ENCODE results near the gene FSD1. TPM values are rescaled to one million over a fixed set of nuclear protein-coding genes. Genes with fewer than 3 reads are reported as not detected.

Gene FSD1
- total RNA-seq, 6 experiments from 2014 or later = 0.19 to 2.2 (median 0.52) TPM; not detected in 2

DNA sequence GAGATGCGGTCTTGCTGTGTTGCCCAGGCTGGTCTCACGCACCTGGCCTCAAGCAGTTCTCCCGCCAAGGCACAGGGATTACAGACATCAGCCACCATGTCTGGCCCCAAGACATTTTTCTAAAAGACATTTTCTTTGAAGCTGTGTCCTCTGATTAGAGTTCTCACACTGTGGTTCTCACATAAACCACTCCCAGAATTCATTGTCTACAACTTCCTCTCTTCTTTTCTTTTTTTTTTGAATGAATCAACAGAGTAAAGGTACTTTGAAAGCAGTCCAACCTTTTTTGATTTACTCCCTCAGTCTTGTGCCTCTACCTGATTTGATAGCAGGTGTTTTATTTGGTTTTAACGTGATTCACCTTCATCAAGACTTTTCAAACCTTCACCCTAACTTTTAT is 39.6 kb upstream of the FSD1 start:
- H3K4me3 ChIP-seq = no peak overlapping the region
- H3K36me3 ChIP-seq = peaks cover 0 to 50% (median 5%) of the 10 kb centered on the region in 4 donors
- peaks cover 0 to 21% (median 8%) of the 10 kb centered on the region in 4 donors for H3K4me1 ChIP-seq
- H3K27me3 ChIP-seq = no peaks in the 10 kb centered on the region
- no peak overlapping the region for H3K27ac ChIP-seq
- intact Hi-C loops (cut with DNase I) = loop anchor here in 1 of 2 donors (5.0 to 10.0 kb wide), 2 partner anchors 97 to 230 kb away; no protein-coding TSS in a partner anchor
- ATAC-seq (no peak), DNase-seq (no peak)
- H3K9me3 ChIP-seq = no peaks in the 10 kb centered on the region
- TF ChIP-seq, protein P1, sequence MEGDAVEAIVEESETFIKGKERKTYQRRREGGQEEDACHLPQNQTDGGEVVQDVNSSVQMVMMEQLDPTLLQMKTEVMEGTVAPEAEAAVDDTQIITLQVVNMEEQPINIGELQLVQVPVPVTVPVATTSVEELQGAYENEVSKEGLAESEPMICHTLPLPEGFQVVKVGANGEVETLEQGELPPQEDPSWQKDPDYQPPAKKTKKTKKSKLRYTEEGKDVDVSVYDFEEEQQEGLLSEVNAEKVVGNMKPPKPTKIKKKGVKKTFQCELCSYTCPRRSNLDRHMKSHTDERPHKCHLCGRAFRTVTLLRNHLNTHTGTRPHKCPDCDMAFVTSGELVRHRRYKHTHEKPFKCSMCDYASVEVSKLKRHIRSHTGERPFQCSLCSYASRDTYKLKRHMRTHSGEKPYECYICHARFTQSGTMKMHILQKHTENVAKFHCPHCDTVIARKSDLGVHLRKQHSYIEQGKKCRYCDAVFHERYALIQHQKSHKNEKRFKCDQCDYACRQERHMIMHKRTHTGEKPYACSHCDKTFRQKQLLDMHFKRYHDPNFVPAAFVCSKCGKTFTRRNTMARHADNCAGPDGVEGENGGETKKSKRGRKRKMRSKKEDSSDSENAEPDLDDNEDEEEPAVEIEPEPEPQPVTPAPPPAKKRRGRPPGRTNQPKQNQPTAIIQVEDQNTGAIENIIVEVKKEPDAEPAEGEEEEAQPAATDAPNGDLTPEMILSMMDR (IDR thresholded peaks at IDR 0.05) = no peak
- TF ChIP-seq POLR2A (IDR thresholded peaks at IDR 0.05) = no peak
- 60% methylated on average over 4 of the region's 4 CpGs for WGBS (ENCODE audit: insufficient coverage, low coverage, low lambda C conversion rate, missing lambda C conversion rate)

DNA sequence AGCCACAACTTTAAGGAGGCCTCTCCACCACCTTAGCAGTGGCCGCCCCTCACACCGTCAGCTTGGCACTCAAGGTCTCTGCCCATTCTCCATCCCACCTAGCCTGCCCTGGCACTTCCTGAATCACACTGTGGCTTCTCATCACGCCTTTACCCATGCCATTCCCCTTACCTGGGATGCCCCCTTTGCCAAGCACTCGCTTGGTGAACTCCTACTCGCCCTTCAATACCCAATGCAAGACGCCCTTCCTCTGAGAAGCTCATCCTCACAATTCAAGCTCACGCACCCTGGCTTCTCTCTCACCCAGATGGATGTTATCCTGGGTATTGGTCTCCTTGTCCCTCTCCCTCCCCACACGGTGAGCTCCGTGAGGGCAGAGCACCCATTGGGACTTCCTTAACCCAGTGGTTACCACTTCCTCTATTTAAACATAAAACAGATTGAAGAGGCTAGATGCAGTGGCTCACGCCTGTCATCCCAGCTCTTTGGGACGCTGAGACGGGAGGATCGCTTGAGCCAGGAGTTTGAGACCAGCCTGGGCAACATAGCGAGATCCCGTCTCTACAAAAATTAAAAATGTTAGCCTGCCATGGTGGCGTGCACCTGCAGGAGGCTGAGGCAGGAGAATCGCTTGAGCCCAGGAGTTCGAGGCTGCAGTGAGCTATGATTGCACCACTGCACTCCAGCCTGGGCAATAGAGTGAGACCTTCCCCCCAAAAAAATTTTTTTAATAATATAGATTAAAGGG is 38.0 kb upstream of the FSD1 start:
- peaks cover 0 to 40% (median 4%) of the 10 kb centered on the region in 4 donors for H3K36me3 ChIP-seq
- WGBS (ENCODE audit: insufficient coverage, low coverage, low lambda C conversion rate, missing lambda C conversion rate) = 66% methylated on average over 13 of the region's 18 CpGs
- no peak overlapping the region for H3K4me3 ChIP-seq
- H3K9me3 ChIP-seq = no peaks in the 10 kb centered on the region
- intact Hi-C loops (cut with DNase I) = loop anchor here in 1 of 2 donors (5.0 to 10.0 kb wide), 2 partner anchors 96 to 228 kb away; no protein-coding TSS in a partner anchor
- no peak for ATAC-seq
- no peak for DNase-seq
- no peak overlapping the region for H3K27ac ChIP-seq
- TF ChIP-seq POLR2A (IDR thresholded peaks at IDR 0.05) = no peak
- TF ChIP-seq, protein P1 (IDR thresholded peaks at IDR 0.05) = no peak
- peaks cover 0 to 21% (median 8%) of the 10 kb centered on the region in 4 donors for H3K4me1 ChIP-seq
- no peaks in the 10 kb centered on the region for H3K27me3 ChIP-seq

DNA sequence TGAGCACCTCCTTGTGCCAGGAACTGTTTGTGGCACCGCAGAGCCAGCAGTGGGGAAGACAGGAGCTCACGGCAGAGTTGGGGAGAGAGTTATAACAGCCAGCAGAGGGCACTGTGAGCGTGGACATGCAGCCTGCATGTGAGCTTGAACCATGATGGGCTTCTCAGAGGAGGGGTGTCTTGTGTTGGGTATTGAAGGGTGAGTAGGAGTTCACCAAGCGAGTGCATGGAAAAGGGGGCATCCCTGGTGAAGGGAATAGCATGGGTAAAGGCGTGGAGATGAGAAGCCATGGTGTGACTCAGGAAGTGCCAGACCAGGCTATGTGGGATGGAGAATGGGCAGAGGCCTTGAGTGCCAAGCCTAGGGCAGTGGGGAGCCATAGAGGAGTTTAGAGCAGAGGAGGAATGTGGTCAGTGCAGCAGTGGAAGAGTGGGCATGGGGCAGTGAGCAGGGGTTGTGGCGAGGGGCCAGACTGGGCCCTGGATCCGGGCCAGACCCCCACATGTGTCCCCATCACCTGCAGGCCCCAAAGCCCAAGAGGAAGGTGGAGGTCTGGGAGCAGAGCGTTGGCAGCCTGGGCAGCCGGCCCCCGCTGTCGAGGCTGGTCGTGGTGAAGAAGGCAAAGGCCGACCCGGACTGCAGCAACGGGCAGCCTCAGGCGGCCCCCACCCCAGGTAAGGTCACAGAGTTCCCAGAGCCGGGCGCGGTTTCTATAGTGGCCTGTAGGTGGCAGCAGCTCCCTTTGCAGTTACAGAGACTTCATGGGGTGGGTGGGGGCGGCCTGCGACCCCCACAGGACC is 37.1 kb upstream of the FSD1 start:
- Histone ChIP-seq H3K27me3 (no peaks in the 10 kb centered on the region), H3K4me1 (peaks cover 0 to 21% (median 8%) of the 10 kb centered on the region in 4 donors), H3K27ac (peak overlapping the region; percentile 69 to 94 (median 70)), H3K36me3 (peaks cover 0 to 36% (median 4%) of the 10 kb centered on the region in 4 donors), H3K4me3 (peak overlapping the region in 2 of 3 donors; percentile 9), H3K9me3 (no peaks in the 10 kb centered on the region)
- no peak for TF ChIP-seq POLR2A (IDR thresholded peaks at IDR 0.05)
- TF ChIP-seq, protein P1 (IDR thresholded peaks at IDR 0.05) = peak; percentile 75 to 88 (median 81)
- intact Hi-C loops (cut with DNase I) = loop anchor here in 1 of 2 donors (5.0 to 10.0 kb wide), 2 partner anchors 95 to 228 kb away; no protein-coding TSS in a partner anchor
- peak; percentile 62 to 77 (median 76) for DNase-seq
- peak; percentile 62 to 69 (median 65) for ATAC-seq
- 27% methylated on average over 13 of the region's 21 CpGs for WGBS (ENCODE audit: insufficient coverage, low coverage, low lambda C conversion rate, missing lambda C conversion rate)

Measured in right lobe of liver (tissue), 6 donors.